Hematopoietic multipotent progenitor cell treated with erythropoietin and hydrocortisone succinate and interleukin-3 and kit ligand, for 15 days (in vitro differentiated cells): ENCODE measurements around the gene STIP1.
"Not testable (repeated sequence)": the region's sequence is repeated elsewhere in the genome, so short reads cannot be mapped to it uniquely, and the experiment has no call there.

ENCODE experiments used
- DNase-seq: peaks from one replicate; pipeline ENCODE4 v3.0.0-alpha.2; 2015; ENCODE audit warnings: low spot score

The STIP1 gene

DNA sequence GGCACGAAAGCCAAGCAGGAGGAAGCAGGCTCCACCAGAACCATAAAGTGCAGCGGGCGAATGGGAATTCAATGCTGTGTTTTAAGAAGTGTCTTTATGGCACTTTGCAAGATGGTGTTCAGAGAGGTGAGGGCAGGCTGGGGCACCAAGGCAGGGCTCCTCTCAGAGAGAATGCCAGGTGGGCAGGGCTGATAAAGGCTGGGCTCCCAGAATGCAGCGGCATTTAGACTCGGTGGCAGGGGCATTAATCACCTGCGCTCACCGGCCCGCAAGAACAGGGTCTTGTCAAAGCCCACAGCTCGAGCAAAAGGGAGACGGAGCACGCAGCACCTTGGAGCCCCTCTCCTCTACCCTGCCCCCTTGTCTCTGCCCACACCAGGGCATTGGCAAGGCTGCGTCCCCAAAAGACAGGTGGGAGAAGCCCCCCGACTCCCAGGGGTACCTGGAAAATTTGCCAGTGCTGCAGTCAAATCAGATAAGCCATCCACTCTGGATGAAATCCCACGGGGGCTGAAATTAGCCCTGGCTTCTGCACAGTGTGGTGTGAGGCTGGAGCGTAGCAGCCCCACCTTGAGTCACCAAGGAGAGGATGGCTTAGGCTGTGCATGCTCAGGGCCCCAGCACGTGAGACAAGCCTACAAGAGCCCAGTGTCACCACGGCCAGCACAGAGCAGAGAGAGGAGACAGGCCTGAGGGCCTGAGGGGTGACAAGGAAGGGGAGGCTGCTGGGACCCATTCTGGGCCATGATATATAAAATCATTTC lies 28.2 kb upstream of the STIP1 start:
- DNase-seq, result peak; percentile 46

DNA sequence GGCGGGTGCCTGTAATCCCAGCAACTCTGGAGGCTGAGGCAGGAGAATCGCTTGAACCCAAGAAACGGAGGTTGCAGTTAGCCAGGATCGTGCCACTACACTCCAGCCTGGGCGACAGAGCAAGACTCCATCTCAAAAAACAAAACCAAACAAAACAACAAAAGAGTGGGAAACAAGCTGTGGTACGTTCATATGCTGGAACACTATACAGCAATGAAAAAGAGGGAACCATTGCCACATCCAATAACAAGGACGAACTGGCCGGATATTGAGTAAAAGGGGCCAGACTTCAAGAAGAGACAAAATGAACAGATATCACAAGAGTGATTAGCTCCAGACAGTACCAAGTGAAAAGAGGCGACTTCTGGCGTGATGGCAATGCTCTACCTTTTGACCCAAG lies 24.9 kb upstream of the STIP1 start:
- no peak for DNase-seq

DNA sequence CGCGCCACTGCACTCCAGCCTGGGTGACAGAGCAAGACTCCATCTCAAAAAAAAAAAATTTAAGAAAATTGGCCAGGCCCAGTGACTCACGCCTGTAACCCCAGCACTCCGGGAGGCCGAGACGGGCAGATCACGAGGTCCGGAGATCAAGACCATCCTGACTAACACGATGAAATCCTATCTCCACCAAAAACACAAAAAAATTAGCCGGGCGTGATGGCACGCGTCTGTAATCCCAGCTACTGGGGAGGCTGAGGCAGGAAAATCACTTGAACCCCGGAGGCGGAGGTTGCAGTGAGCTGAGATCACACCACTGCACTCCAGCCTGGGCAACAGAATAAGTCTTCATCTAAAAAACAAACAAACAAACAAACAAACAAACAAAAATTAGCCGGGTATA lies 23.2 kb upstream of the STIP1 start:
- not testable (repeated sequence) for DNase-seq

DNA sequence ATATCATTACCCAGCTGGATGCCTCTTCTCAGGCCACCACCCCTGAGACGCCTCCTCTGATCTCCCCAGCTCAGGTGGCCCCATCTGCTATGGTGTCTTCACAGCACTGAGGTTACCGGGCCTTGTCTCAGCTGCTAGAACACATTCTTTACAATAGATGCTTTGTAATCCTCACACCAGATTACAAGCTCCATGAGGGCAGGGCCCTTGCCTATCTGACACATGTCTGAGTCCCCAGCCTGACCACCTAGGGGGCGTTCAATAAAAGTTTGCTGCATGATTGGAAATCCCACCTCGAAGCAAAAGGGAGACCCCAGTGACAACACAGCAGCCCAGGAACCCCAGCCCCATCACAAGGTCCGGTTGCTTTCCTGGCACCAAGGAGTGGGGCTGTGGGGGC lies 22.0 kb upstream of the STIP1 start:
- no peak for DNase-seq

DNA sequence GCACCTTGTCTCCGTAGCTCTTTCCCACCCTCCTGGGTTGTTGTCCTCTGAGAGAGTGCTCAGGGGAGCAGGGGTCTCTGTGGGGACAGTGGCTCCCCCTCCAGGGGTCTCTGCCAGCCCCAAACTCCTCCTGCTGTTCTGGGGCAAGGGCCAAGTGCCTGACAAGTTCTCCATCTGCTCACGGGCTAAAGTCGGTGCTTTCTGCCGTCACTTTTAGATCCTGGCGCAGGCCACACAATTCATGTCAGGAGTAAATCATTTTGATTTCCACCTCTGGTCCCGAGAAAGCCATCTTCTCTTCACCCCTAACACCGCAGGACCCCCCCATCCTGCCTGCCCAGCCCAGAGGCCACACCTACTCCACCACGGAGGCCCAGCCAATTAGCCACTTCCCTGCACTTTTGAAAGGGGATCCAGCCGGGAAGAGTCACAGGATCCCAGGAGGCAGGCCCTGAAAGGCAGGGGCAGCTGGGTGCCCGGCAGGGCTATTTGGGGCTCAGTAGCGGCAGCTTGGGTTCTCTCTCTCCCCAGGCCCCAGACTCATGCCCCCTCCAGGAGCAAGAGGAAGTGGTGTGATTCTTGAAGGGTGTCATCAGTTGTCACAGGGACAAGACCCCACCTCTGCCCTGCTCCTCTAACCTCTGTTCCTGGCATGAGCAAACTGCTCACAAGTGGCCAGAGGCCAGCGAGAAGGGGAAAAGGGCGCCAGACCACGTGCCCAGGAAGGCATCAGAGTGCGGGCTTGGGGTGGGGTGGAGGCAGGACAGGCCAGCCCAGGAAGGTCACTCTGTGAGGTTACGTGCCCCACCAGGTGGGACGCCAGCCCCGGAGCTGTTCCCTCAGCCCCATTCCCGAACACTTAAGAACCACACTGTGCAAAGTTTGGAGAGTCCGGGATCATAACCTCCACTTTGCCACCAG lies 21.3 kb upstream of the STIP1 start:
- no peak for DNase-seq

DNA sequence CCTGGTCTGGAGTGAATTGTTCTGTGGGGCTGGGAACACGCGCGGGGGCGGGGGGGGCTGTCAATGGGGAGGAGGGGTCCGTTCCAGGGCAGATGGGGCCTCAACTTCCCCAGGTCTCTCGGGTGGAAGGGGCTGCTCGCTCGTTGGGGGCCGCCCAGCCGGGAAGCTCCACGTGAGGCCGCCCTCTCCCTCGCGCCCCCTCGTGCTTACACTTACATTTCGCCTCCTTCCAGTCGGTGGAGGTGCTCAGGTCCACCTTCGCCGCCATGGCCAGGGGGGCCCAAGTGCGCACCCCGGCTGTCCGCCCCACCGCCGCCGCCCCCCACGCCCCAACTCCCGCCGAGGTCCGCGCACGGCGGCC lies 20.5 kb upstream of the STIP1 start:
- no peak for DNase-seq

DNA sequence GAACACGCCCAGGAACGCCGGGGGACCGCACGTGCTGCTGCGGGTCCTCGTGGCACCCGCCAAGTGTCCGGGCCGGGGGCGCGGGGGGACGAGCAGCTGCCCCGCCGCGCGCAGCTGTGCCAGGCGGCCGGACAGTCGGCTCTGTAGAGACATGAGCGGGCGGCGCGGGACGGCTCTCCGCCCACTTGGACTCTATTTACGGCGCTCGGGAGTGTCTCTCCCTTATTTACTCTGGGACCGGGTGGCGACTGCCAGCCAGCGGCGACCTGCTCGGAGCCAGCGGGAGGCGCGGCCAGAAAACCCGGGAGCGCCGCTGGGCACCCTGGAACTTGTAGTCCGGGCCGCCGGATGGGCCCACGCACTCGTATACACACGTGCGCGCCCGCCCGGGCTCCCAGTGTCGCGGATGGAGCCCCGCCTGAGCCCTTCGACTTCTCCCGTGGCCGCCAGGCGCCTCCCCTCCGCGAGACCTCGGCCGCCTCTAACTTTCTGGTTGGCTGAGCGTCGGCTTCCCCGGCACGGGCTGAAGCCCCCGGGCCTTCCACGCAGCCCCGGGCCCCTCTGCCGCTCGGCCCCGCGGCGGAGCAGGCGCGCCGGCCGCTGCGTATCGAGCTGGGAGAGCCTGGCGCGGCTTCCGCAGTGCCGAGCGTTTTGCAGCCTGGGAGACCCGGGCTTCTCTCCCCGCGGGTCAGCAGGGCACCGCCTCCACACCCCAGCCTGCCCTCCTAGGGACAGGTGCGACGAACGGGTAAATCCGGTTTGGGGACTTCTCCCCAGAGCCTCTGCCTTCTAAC lies 19.9 kb upstream of the STIP1 start, which contains the start of gene MACROD1:
Gene MACROD1, minus strand, starts transcription at position 272 of the 794 bp plus-strand sequence. Its CDS starts 119 bp downstream, at position 153.
- peak; percentile 74 for DNase-seq

DNA sequence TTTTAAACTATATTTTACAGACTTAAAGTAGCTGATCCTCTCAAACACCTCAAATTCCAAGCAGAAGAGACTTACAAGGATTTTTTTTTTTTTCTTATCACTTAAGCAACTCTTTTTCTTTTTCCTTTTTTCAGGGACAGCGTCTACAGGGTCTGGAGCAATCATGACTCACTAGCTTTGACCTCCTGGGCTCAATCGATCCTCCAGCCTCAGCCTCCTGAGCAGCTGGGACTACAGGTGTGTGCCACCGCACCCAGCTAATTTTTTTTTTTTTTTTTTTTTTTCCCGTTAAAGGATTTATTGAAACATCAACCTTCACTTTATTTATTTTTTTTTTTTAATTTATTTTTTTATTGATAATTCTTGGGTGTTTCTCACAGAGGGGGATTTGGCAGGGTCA lies 15.6 kb upstream of the STIP1 start:
- no peak for DNase-seq

DNA sequence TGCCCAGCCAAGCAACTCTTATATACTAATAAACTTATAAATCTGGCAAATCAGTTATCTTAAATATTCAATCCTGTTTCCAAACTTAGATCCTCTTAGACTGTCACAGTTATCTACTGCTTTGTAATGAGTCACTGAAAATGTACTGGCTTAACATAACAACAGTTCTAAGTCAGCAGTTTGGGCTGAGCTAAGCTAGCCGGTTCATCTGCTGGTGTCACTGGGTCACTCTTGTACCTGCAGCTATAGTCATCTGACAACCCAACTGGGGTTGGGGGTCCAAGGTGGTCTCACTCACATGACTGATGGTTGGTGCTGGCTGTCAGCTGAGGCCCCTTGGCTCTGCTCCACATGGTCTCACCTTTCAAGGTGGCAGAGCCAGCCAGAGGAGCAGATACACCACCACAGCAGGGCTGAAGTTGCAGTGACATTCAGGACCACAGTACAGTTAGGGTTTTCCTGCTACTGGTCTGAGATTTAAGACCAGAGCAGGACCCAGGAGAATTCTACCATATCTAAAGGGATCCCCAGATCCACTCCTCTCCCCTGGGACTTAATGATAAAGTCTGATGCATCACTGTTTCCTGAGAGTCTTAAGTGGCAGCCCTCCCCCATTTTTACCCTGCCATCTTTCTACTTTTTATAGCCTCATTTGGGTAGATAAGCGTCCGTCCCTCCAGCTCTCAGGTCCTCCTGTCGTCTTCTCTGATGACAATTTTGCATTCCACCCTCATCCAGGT lies 12.2 kb upstream of the STIP1 start:
- DNase-seq, result no peak

DNA sequence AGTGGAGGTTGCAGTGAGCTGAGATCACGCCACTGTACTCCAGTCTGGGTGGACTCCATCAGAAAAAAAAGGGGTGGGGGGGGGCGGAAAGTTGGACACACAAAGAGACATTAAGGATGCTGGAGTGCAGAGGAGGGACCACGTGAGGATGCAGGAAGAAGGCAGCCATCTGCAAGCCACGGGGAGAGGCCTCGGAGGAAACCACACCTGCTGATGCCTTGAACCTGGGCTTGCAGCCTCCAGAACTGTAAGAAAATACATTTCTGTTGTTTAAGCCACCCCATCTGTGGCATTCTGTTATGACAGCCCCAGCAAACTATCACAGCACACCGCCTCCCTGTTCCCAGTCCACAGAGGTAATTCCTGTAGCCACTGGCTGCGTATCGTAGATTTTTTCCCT lies 9.2 kb upstream of the STIP1 start:
- no peak for DNase-seq

DNA sequence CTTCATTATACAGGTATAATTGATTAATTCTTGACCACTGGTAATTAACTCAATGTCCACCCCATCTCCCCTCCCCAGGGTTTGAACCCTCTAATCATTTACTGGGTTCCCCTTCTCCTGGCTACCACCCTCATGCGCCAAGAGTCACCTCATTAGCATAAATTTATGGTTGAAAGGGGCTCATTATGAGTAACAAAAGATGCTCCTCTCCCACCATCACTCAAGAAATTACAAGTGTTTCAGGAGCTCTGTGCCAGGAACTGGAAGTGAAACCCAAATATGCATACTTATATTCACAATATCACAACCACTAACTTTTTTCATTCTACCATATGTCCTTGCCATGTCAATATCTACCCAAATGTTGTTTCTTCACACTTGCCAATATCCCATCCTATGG lies 7.8 kb upstream of the STIP1 start:
- no peak for DNase-seq

DNA sequence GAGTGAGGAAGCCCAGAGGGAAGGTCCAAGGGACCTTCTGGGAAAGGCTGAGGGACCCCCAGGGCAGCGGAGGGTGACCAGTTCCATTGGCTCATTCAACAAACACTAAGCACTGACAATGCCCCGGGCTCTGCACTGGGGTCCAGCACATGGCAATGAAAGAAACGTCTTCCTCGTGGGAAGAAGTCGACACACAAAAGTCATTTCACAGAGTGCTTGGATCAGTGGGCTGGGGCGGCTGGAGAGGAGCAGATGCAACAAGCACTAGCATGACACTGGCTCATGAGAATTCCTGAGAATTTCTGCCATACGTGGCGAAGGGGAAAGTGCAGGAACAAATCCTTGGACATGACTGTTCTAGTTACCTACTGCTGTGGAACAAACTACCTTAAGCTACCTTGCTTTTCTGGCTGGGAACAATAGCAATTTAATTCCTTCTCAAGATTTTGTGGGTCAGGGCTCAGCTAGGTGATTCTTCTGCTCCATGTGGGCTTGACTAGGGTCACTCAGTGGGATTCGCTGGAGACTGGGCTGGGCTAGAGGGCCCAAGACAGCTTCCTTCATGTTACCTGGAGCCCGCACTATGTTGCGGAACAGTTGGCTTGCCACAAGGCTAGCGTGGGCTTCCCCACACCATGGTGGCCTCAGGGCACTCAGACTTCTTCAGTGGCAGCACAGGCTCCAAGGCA lies 6.9 kb upstream of the STIP1 start:
- no peak for DNase-seq

DNA sequence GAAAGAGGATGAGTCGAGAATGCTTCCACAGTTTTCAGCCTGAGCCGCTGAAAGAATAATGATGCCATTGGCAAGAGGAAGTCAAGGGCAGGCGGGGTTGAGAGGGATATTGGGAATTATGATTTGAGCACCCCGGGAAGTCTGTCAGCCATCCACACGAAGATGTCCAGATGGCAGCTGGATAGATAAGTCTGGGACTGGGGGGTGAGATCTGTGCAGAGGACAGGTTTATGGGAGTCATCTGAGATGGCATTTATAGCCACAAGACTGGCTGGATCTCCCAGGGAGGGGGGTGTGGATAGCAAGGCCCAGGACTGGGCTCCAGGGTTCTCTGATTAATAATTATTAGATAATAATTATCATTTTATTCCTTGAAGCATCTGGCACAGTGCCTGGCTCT lies 5.1 kb upstream of the STIP1 start:
- DNase-seq, result no peak

DNA sequence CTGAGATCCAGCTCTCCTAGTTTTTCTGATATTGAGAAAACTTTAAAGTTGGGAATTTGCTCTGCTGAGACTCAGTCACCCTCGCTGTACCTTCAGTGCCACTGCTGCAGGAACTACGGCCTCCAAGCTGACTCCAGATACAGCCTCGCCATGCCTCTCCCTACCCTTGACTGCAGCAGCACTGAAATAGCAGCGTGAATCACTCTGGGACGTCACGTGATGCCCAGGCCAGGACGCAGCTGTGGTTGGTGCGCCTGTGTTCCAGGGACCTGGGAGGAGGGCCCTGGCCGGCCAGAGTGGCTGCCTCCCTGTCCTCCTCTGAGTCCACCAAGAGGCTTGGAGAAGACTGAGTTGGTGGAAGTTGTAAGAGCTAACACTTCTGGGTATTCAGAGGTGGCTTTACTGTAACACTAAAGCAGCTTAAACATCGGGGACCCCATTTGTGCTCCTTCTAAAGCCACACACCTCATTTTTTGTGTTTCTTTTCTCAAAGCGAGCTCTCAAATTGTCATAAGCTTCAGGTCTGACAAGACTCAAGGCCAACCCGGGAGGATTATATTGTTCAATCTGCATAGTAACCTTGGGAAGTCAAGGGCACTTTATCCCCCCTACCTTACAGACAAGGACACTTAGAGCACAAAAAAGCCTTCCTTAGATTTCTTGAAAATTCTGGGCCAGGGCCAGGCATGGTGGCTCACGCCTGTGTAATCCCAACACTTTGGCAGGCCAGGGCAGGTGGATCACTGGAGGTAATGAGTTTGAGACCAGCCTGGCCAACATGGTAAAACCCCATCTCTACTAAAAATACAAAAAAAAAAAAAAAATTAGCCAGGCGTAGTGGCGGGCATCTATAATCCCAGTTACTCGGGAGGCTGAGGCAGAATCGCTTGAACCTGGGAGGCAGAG lies 4.2 kb upstream of the STIP1 start:
- peak; percentile 58 for DNase-seq

DNA sequence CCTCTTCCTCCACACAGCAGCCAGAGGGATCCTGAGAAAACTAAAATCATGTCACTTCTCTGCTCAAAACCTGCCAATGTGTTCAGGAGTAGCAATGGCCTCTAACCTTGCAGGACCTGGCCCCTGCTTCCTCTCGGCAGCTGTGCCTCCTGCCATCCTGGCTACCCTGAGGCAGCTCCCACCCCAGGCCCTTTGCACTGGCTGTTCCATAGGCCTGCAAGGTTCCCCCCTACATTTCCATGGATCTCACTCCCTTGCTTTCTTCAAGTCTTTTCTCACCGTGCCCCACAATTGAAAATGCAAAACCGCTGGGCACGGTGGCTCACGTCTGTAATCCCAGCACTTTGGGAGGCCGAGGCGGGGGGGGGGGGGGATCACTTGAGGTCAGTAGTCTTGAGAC lies 2.1 kb upstream of the STIP1 start:
- DNase-seq, result no peak

DNA sequence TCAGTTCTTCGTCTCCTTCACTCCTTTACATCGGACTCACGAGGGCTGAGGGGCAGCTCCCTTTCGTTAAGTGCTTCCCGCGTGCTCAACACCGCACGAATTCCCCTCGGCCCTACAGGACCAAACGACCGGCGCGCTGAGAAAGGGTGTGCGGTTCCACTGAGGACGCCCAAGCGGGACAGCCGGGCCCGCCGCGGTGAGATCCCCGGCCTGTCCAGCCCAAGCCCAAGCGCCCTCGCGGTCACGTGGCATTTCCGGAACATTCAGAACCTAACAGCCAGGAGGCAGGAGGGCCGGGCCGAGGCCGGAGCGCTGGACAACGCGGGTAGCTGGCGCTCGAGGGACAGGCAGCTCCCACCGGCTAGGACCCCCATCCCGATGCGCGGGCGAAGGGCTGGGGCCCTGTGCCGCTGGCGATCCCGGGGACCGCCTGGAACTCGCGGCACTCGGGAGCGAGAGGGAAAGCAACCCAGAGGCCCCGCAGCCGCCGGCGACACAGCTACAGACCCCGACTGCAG lies 737 bp upstream of the STIP1 start:
- DNase-seq, result no peak

DNA sequence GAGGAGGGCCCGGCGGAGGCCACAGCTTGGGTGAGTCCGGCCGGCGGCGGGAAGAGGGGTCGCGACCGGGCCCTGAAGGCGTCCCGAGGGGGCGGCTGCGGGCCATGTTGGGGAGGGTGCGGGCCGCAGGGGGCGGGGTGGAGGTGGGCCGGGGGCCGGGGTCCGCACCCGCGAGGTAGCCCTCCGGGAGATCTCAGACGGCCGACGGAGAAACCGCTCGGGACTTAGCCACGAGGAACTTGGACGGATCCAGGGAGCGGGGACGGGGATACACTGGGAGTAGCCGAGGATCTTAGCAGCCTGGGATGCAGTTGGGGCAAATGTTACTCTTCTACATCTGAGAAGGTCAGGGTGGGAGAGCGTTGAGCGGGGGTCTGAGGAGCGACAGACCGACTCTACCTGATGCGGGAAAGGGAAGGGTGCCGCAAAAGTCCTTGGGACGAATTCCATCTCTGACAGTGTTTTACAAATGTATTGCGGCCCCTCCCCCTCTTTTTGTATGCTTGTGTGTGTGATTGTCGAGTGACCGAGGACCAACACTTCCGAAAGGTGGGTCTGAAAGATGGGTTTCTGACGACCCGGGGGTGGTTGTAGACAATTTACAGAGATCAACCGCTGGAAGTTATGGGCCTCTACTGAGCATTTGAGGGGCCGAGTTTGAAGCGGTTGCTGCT lies 658 bp downstream of the STIP1 start:
- DNase-seq, result no peak

DNA sequence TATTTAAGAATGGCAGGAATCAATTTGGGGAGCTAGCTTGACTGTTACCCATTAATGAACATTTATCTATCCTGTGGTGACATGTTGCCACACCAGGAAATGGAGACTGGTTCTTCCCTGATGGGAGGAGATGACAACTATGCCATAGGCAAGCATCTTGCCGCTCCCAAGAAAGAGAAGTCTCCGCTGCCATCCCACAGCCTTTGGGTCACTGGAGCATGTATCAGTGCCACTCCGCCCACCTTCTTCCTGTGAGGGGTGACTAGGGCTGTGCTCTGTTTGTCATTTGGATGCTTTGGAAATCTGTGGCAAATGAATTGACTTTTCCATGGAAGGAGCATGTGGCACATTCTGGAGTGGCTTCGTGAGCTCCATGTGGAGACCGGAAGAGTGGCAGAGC lies 6.5 kb downstream of the STIP1 start:
- no peak for DNase-seq

DNA sequence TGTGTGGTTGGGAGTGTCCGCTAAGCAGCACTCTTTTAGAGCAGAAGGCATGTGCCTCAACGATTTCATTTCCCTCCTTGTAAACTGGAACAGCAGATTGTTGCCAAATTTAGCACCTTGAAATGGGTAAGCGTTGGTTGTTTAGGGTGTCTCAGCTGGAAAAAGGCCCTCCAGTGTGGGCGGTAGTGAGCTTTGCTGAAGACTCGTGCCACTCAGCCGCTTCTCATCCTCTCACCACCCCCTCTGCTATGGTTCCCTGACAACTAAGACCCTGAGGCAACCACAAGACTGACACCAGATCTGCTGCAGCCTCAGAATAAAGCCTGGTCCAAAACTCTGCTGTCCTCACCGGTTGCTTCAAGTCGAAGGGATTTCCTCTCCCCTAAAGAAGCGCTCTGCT lies 10.7 kb downstream of the STIP1 start:
- DNase-seq, result no peak
